WTC11 (cell line): ENCODE measurements around the gene OPN1SW. TPM values are rescaled to one million over a fixed set of nuclear protein-coding genes. Genes with fewer than 3 reads are reported as not detected.

ENCODE experiments used
- ATAC-seq: fragments of 200-7000 bp; cut with Tn5 transposase; 2 replicates; pipeline ENCODE4 v1.10.0; 2021; ENCODE audit warnings: mild to moderate bottlenecking, moderate library complexity
- CTCF ChIA-PET: fragments of 300-600 bp; sonication (Branson Sonifier 250); formaldehyde crosslinking; loops from one replicate; lab custom pipeline; 2021; ENCODE audit warnings: antibody characterized with exemption; lab: Charles Lee
- POLR2A ChIA-PET: fragments of 350-600 bp; sonication (Branson Sonifier 250); formaldehyde crosslinking; loops from one replicate; lab custom pipeline; 2021; ENCODE audit warnings: antibody characterized with exemption; lab: Charles Lee
- DNase-seq: peaks from one replicate; pipeline ENCODE4 v3.0.0; 2021; ENCODE audit warnings: low spot score
- H3K27ac Mint-ChIP-seq: 2 replicates; pipeline ENCODE4 v1.8.0; 2021; ENCODE audit warnings: mixed read lengths
- H3K27me3 Mint-ChIP-seq: 2 replicates; pipeline ENCODE4 v1.8.0; 2021; ENCODE audit warnings: low read depth, mild to moderate bottlenecking, moderate library complexity, mixed read lengths
- H3K36me3 Mint-ChIP-seq: 2 replicates; pipeline ENCODE4 v1.8.0; 2021; ENCODE audit warnings: mixed read lengths
- H3K4me1 Mint-ChIP-seq: 2 replicates; pipeline ENCODE4 v1.8.0; 2022; ENCODE audit warnings: mixed read lengths
- H3K4me3 Mint-ChIP-seq: 2 replicates; pipeline ENCODE4 v1.8.0; 2021; ENCODE audit warnings: mild to moderate bottlenecking, moderate library complexity, mixed read lengths
- H3K9me3 Mint-ChIP-seq: 2 replicates; pipeline ENCODE4 v1.8.0; 2021; ENCODE audit warnings: mixed read lengths
- ARID4B ChIP-seq: sonication (generic); formaldehyde crosslinking; IDR thresholded peaks from 2 replicates; pipeline ENCODE4 v1.8.0; 2023; ENCODE audit warnings: missing genetic modification reagents, mild to moderate bottlenecking, borderline replicate concordance
- ATF2 ChIP-seq: sonication (generic); formaldehyde crosslinking; IDR thresholded peaks from 2 replicates; pipeline ENCODE4 v1.8.1; 2022; ENCODE audit warnings: low read depth, missing genetic modification reagents, borderline replicate concordance
- CDX4 ChIP-seq: fragments of 250-450 bp; sonication (Bioruptor Pico); IDR thresholded peaks from 2 replicates; pipeline ENCODE4 v1.9.0; 2021; ENCODE audit warnings: moderate library complexity, mild to moderate bottlenecking, inconsistent platforms, borderline replicate concordance
- CREM ChIP-seq: sonication (generic); formaldehyde crosslinking; IDR thresholded peaks from 2 replicates; pipeline ENCODE4 v1.8.1; 2022; ENCODE audit warnings: mild to moderate bottlenecking, missing genetic modification reagents, moderate library complexity
- HMGXB4 ChIP-seq: sonication (generic); formaldehyde crosslinking; IDR thresholded peaks from 2 replicates; pipeline ENCODE4 v1.8.1; 2023; ENCODE audit warnings: mild to moderate bottlenecking, moderate library complexity, missing genetic modification reagents
- IRF2 ChIP-seq: sonication (generic); formaldehyde crosslinking; IDR thresholded peaks from 2 replicates; pipeline ENCODE4 v1.8.0; 2022; ENCODE audit warnings: low read depth, missing genetic modification reagents, borderline replicate concordance
- KAT7 ChIP-seq: sonication (generic); formaldehyde crosslinking; IDR thresholded peaks from 2 replicates; pipeline ENCODE4 v1.8.1; 2023; ENCODE audit warnings: missing genetic modification reagents, mild to moderate bottlenecking, borderline replicate concordance
- MXD4 ChIP-seq: fragments of 250-450 bp; sonication (Bioruptor Pico); IDR thresholded peaks from 2 replicates; pipeline ENCODE4 v1.8.0; 2021; ENCODE audit warnings: mild to moderate bottlenecking, moderate library complexity, borderline replicate concordance
- MYBL2 ChIP-seq: sonication (generic); formaldehyde crosslinking; IDR thresholded peaks from 2 replicates; pipeline ENCODE4 v1.8.1; 2023; ENCODE audit warnings: mild to moderate bottlenecking, moderate library complexity, missing genetic modification reagents
- NR2C2 ChIP-seq: sonication (generic); formaldehyde crosslinking; IDR thresholded peaks from 2 replicates; pipeline ENCODE4 v1.8.0; 2022; ENCODE audit warnings: mild to moderate bottlenecking, missing genetic modification reagents
- SOX15 ChIP-seq: fragments of 250-450 bp; sonication (Bioruptor Pico); IDR thresholded peaks from 2 replicates; pipeline ENCODE4 v1.9.0; 2021; ENCODE audit warnings: mild to moderate bottlenecking
- USF2 ChIP-seq: sonication (generic); formaldehyde crosslinking; IDR thresholded peaks from 2 replicates; pipeline ENCODE4 v1.8.1; 2023; ENCODE audit warnings: mild to moderate bottlenecking, missing genetic modification reagents, moderate library complexity
- ZMAT4 ChIP-seq: fragments of 250-450 bp; sonication (Bioruptor Pico); IDR thresholded peaks from 2 replicates; pipeline ENCODE4 v1.9.0; 2021; ENCODE audit warnings: mild to moderate bottlenecking
- ZNF263 ChIP-seq: sonication (generic); formaldehyde crosslinking; IDR thresholded peaks from 2 replicates; pipeline ENCODE4 v1.8.1; 2022; ENCODE audit warnings: low read depth, mild to moderate bottlenecking, moderate library complexity, missing genetic modification reagents
- ZNF423 ChIP-seq: fragments of 250-450 bp; sonication (Bioruptor Pico); IDR thresholded peaks from 2 replicates; pipeline ENCODE4 v2.1.2; 2022; ENCODE audit warnings: mild to moderate bottlenecking, moderate library complexity
- ZNF425 ChIP-seq: fragments of 250-450 bp; sonication (Bioruptor Pico); conservative IDR thresholded peaks from 2 replicates; pipeline ENCODE4 v1.9.0; 2021; ENCODE audit warnings: mild to moderate bottlenecking
- ZNF671 ChIP-seq: fragments of 250-450 bp; sonication (Bioruptor Pico); IDR thresholded peaks from 2 replicates; pipeline ENCODE4 v1.8.0; 2021; ENCODE audit warnings: mild to moderate bottlenecking
- ZSCAN18 ChIP-seq: fragments of 250-450 bp; sonication (Bioruptor Pico); IDR thresholded peaks from 2 replicates; pipeline ENCODE4 v2.1.2; 2022; ENCODE audit warnings: mild to moderate bottlenecking, moderate library complexity
- total RNA-seq: library from RNA; stranded (reverse); gene quantifications from 3 replicates; pipeline ENCODE4 v1.2.3, GENCODE V29; 2021

Gene OPN1SW
- total RNA-seq, 1 experiment from 2014 or later: not detected

GRCh38 chr7:128726059-128726736, 49.4 kb downstream of the OPN1SW start:
- peaks cover 10% of the 10 kb centered on the region for H3K27me3 Mint-ChIP-seq
- ChIA-PET POLR2A (no interaction called here), CTCF (interaction anchor here (1.0 kb wide), 1 partner anchor 13 kb away, joined by 3 read pairs; the partner anchor contains the start of gene CALU)
- H3K27ac Mint-ChIP-seq: no peak overlapping the region
- no peaks in the 10 kb centered on the region for H3K9me3 Mint-ChIP-seq
- H3K4me3 Mint-ChIP-seq: no peak overlapping the region
- ATAC-seq (no peak), DNase-seq (no peak)
- H3K36me3 Mint-ChIP-seq: no peaks in the 10 kb centered on the region
- H3K4me1 Mint-ChIP-seq: no peaks in the 10 kb centered on the region
- no peak for TF ChIP-seq MXD4 (CRISPR knock-in tag)
- no peak for TF ChIP-seq KAT7 (CRISPR knock-in tag)
- TF ChIP-seq IRF2 (CRISPR knock-in tag): no peak
- no peak for TF ChIP-seq SOX15

- TF ChIP-seq HMGXB4 (CRISPR knock-in tag) (no peak), ZNF425 (CRISPR knock-in tag) (no peak), MYBL2 (CRISPR knock-in tag) (no peak), ZNF263 (CRISPR knock-in tag) (no peak), NR2C2 (CRISPR knock-in tag) (no peak), CDX4 (CRISPR knock-in tag) (no peak), ZNF671 (CRISPR knock-in tag) (no peak), USF2 (CRISPR knock-in tag) (no peak), CREM (CRISPR knock-in tag) (no peak), ZNF423 (CRISPR knock-in tag) (no peak), ZSCAN18 (CRISPR knock-in tag) (no peak), ARID4B (CRISPR knock-in tag) (no peak), ATF2 (CRISPR knock-in tag) (no peak), ZMAT4 (CRISPR knock-in tag) (no peak)
- H3K9me3 Mint-ChIP-seq: no peaks in the 10 kb centered on the region
- no peak overlapping the region for H3K4me3 Mint-ChIP-seq
- peaks cover 7% of the 10 kb centered on the region for H3K27me3 Mint-ChIP-seq
- H3K36me3 Mint-ChIP-seq: no peaks in the 10 kb centered on the region
- H3K4me1 Mint-ChIP-seq: no peaks in the 10 kb centered on the region
- CTCF ChIA-PET: no interaction called here
- ATAC-seq (no peak), DNase-seq (no peak)
- no peak overlapping the region for H3K27ac Mint-ChIP-seq
- POLR2A ChIA-PET: no interaction called here
Observed at GRCh38 chr7:128725531-128725930, 50.1 kb downstream of the OPN1SW start.
